Fibroblast of gingiva (primary cell): Measurements from ENCODE around the gene AAGAB.
"Not testable (repeated sequence)": the region's sequence is repeated elsewhere in the genome, so short reads cannot be mapped to it uniquely, and the experiment has no call there.

Source experiments
- DNase-seq: peaks from one replicate; pipeline ENCODE4 v3.0.0-alpha.2; 2011; ENCODE audit warnings: low read depth

Gene AAGAB

DNA sequence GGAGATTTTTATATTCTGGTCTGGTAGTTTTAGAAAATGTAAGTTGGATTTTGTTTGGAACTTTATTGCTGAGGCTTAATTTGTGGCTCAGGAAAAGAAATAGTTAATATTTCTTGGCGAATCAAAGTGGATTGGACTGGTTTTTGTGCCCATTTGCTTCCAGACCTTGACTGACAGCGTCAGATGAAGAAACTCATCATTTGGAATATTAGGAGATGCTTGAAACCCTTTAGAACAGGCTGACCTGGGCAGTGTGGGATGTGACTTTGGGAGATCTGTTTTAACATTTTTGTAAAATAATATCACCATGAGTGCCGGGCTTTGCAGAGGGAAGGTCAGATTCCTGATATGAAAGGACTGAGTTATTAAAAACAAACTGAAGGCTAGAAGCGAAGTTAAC lies 83.0 kb downstream of the AAGAB start:
- DNase-seq = no peak

DNA sequence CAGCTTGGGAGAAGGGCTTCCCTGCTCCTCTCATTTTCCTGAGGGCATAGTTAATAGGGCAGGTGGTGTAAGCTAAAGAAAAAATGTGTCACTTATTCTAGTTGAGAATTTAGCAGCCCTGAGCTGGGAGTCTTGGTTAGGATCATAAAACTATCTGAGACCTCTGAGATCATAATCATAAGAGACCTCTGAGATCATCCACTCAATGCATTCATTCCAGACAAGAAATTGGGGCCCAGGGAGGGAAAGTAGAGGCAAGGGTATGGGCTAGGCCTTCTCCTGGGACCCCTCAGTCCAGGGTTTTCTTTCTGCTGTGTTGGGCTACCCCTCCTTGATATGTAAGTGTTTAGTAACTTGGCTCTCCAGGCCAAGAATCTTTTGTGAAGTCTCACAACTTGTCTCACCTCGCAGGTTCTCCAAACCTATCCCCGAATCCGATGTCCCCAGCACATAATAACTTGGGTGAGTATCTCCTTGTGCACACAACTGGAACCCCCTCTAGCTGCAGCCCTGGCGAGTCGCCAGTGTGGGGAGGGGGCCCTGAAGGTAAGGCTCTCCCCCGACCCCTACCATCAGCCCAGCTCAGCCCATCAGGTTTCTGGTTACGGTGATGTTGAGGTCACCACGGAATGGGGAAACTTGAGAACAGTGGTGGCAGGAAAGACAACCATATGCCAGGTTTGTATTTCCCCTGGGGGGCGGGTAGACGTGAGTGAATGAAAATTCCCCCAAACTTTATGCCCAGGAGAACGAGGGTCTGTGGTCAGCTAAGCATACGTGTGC lies 84.1 kb downstream of the AAGAB start:
- DNase-seq = no peak

DNA sequence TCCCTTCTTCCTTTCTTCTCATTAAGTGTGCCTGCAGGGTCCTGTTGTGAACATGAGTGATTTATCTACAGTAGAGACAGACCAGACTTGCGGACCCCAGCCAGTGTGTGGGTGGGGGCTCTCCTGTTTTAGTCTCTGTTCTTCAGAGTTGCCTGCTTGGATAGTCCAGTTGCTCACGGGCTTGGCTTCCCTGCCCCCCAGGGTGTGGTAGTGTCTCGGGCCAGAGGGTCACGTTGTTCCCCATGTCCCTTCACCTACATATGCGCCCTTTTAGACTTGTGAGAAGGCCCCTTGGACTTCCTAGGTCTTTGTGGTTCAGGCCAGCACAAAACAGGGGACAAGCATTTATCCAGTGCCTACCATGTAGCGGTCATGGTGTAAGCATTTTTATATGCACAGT lies 85.8 kb downstream of the AAGAB start:
- DNase-seq = no peak

DNA sequence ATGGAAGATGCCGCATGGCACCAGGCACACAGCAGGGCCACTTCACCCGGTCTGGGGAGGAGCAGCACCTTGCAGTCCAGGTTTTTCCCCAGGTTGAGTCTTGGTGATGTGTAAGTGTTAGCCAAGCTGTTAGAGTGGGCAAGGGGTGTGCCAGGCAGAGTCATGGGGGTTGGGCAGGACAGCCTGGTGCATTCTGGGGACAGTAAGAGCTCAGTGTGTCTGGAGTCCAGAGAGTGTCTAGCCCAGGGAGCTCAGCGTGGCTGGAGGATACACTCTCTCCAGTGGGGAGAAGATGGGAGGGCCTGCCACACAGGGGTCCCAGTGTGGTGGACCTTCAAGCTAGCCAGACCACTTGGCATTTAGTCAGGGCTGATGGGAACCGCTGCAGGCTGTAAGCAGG lies 87.4 kb downstream of the AAGAB start:
- DNase-seq = no peak

DNA sequence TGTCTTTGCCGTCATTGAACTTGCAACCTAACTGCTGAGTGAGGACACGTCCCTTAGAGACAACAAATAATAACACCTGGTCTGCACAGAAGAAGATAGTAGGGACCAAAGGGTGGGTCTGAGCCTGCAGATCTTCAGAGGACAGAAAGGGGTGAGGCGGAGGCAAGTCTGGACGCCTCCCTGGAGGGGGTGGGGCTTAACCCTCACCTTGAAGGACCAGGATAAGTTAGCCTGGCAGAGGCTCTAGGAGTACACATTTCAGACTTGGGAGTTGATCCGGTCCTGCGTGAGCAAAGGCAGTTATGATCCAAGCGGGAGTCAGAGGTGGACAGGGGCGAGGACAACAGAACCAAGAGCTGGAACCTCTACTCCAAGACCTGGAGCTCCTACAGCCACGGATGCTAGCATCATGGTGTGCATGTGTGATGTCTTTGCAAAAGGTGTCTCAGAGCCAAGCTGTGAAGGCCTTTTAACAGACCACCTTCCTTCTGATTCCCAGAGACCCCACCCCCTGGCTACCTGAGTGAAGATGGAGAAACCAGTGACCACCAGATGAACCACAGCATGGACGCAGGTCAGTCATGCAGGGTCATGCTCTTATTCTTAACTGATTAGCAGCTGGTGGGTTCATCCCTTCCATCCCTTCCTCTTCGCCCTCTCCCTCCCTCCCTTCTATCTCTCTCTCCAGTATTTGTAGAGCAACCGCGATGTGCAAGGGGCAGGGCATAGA lies 88.0 kb downstream of the AAGAB start:
- no peak for DNase-seq

DNA sequence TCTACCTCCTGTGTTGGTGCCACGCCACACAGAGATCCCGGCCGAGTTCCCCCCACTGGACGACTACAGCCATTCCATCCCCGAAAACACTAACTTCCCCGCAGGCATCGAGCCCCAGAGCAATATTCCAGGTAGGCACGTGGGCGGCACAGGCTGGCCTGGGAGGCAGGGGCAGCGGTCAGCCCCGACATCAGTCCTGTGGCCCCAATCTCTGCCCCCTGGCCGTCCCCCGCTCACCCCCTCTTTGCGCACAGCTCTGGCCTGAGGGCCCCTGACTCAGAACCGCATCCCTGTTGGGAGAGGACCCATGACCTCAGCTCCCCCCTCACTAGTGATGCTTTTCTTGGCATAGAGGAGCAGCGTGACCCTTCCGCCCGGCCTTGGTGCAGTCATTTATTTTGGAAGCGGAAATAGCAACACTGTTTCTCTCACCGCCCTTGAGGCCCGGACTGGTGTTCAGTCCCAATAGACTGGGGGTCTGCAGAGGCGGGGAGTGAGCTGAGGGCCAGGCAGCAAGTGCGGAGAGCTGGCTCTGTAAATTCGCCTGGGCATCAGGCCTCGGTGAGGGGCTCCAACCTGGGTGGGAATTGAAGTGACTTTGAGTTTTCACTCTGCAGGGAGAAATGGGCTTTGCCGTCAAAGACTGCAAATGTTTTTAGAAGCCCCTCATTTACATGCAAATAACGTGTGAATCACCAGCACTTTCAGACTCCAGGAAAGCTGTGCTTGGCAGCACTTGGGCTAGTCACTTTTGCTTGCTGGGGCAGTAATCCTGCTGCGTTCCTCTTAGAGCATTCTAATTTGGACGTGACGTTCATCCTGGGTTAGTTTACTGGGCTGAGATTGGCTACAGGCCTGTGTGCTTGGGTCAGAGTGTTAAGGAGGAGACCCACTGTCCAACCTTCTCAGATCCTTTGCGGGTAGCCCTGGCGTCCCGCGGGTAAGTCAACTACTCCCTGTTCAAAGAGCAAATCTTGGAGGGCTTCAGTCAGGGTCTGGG lies 88.9 kb downstream of the AAGAB start:
- no peak for DNase-seq

DNA sequence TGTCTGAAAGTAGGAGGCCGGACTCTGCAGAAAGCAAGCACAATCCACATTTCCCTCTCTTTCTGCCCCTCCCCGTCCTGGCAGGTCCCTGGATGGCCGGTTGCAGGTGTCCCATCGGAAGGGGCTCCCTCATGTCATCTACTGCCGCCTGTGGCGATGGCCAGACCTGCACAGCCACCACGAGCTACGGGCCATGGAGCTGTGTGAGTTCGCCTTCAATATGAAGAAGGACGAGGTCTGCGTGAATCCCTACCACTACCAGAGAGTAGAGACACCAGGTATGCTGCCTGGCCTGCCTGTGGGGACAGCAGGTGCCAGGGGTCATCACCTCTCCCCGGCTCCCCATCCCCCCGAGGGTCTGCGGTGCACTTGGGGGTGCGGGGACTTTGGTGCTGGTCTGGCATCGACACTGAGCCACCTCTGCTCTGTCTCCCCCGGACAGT lies 89.6 kb downstream of the AAGAB start:
- DNase-seq = no peak

DNA sequence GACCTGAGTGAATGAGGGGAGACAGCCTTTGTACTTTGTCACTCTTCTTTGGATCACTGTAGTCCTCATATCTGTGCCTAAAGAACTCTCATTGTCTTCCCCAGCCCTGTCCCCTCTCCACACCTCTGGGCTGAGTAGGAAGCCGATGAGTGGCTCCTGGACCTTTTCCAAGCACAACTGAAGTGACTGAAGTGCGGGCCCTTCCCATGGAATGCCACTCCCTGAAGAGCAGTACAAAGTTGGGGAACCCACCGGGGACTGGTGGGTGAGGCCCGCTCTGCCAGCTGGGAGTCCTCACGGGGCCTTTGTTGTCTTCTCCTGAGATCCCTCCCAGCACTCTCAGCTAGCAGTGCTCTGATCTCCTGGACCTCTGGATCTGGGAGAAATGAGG lies 90.1 kb downstream of the AAGAB start:
- no peak for DNase-seq

DNA sequence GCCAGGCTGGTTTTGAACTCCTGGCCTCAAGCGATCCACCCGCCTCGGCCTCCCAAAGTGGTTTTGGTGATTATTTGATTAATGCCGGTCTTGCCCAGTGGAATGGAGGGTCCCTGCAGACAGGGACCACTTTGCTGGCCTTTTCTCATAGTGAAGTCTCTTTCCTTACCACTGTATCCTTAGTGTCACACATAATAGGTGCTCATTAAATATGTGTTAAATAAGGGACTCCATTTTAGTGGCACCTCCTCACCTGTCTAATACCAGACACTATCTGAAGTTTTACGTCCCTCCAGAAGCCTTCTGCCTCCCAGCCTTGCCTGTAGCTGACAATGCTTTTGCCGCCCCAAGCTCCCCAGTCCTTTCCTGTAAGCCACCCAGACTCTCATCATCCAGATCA lies 91.3 kb downstream of the AAGAB start:
- DNase-seq = no peak

DNA sequence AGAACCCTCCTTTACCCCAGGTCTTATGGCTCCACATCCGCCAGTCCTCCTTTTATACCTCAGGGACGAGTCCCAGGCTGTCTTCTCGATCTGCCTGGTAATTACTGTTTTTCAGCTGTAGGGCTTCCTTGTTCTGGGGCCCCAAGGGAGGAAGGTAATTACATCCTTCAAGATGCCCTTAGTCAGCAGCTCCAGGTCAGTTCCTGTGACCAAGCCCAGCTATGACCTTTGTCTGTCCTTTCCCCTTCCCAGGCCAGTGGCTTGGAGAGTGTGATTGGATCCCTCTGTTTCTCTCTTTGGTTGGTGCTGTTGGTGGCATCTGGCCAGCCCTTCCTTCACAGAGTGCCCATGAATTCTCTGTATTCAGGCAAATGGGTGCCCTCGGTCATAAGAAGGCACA lies 92.6 kb downstream of the AAGAB start:
- DNase-seq = no peak

DNA sequence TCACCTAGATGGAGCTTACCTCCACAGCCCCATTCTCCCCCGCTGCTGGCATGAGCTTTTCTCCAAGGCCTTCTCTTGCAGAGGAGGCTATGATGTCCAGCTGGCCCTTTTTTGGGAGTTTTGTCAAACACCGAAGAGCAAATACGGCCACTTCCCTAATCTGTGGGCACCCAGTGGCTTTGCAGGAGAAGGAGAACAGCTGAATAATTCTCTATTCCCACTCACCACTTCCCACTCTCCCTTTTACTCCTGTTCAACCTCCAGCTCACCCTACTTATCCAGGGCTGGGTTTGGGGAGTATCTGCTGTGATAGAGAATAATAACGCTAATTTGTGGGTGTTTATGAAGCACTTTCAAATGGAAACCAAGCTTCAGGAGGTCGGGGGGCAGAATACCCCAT lies 93.0 kb downstream of the AAGAB start:
- DNase-seq = no peak

DNA sequence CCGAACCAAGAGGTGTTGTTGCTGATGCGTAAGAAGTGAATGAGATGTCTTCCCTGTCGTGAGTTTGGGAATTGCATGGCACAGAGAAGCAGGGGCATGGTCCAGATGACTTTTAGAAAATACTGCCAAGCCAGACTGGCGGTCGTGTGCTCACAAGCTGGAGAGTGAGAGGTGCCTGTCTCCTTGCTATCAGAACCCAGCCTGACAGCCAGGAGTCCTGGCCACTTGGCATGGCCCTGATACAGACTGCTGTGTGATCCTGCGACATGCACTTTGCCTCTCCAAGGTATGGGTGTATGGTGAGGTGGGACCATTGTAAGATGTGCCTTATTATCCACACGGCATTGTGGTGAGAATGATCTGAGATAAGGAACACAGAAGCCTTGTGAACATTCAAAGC lies 96.1 kb downstream of the AAGAB start:
- no peak for DNase-seq

DNA sequence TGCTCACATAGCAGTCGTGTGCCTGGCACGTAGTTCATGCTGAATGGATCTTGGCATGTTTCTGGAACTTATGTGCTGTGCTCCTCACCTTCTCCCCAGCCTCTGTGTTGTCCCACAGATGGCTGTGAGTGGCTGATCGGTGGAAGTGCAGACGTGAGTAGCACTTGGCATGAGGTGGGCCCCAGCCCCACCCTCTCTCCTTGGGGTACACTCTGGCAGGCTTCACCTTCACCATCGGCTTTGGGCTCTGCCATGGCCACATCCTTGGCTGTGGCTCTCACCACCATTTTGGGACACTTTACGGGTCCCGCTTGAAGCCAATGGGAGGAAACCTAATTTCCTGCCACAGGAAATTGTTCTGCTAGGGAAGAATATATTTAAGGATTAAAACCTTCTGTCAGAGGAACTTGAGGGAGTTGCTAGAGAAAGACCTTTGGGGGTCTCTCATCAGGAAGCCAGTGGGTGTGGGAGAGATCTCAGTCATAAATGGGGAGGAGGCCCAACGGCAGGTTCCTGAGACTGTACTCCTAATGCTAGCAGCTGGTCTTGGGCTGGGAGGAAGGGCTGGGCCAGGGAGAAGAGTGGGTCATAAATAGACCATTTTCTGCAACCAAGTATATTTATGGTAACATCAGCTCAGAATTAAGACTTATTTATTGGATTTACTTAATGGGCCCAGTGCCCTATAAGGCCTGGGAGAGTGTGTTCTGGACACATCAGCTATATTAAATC lies 96.8 kb downstream of the AAGAB start:
- DNase-seq = no peak

DNA sequence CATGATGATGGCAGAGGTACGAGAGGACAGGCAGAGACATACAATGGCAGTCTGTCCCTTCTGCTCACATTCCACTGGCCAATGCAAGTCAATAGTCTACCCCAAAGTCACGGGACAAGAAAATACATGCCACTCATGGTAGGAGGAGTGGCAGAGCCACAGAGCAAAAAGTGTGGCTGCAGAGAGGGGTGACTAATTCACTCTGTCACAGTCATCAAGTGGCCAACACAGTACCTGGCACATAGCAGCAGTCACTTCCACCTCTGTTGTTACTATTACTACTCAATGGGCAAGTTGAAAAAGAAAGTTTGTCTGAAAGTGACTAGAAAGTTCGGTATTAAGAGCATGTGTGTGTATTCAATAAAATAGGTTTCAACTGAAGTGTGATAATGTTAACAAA lies 97.6 kb downstream of the AAGAB start:
- no peak for DNase-seq

DNA sequence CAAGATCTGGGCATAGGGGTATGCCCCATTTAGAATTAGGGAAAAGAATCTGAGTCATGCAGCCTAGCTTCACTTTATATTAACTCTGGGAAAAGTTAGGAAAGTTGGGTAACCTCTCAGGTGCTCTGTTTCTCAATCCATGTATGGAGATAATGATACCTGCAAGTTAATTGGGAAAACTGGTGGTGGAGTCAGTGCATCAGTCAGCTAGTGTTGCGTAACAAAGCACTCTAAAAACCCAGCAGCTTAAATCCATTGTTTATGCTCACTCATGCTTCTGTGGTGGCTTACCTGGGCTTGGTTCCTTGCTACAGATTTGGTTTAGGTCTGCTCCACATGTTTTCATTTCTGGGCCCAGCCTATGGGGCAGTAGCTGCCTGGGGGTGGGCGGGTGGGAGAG lies 98.0 kb downstream of the AAGAB start:
- no peak for DNase-seq

DNA sequence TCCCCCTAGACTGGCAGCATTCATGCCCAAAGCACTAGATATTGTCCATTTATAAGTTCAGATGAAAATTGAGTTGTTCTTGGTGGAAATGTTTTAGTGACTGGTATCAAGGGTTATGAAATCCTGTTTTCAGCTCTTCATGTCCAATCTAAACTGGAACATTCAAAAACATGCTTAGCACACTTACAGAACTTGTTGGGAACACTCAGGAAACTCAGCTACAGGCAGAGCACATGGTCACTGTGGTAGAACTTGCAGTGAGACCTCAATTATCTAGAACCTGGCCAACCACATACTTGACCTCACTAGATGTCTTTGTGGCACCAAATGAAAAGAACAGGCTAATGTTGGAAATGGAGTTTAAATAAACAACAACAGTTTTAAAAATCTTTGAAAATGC lies 100.2 kb downstream of the AAGAB start:
- DNase-seq = no peak

DNA sequence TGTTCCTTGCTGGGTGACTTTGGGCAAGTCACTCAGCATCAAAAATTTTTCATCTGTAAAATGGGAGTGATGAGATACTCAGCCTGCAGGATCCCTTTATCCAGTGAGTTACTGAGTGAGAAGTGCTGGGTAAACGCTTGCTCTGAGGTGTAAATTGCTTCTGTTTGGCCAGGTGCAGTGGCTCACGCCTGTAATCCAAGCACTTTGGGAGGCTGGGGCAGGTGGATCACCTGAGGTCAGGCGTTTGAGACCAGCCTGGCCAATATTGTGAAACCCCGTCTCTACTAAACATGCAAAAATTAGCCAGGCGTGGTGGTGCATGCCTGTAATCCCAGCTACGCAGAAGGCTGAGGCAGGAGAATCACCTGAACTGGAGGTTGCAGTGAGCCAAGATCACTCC lies 101.4 kb downstream of the AAGAB start:
- not testable (repeated sequence) for DNase-seq

DNA sequence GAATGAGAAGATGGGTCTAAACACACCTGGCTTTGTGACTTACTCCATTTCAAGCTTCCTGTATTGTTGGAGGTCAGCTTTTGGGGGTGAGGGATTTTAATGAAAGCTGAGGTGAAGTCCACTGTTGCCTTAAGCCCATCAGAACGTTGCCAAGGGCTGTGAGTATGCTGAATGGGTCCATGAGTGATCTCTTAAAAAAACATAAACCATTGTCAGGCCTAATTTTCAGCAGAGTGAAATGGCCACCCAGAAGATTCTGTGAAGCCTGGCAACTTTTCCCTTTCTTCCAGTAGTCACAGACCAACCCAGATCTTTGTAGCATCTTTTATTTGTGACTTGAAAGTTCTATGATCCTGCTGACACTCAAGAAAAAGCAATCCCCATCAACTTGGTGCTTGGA lies 102.0 kb downstream of the AAGAB start:
- no peak for DNase-seq
